ENCODE data around the gene FZD2. TPM values are rescaled to one million over a fixed set of nuclear protein-coding genes. Genes with fewer than 3 reads are reported as not detected.

FZD2 gene
- total RNA-seq, 1 donor from 2014 or later: 89.7 TPM

DNA sequence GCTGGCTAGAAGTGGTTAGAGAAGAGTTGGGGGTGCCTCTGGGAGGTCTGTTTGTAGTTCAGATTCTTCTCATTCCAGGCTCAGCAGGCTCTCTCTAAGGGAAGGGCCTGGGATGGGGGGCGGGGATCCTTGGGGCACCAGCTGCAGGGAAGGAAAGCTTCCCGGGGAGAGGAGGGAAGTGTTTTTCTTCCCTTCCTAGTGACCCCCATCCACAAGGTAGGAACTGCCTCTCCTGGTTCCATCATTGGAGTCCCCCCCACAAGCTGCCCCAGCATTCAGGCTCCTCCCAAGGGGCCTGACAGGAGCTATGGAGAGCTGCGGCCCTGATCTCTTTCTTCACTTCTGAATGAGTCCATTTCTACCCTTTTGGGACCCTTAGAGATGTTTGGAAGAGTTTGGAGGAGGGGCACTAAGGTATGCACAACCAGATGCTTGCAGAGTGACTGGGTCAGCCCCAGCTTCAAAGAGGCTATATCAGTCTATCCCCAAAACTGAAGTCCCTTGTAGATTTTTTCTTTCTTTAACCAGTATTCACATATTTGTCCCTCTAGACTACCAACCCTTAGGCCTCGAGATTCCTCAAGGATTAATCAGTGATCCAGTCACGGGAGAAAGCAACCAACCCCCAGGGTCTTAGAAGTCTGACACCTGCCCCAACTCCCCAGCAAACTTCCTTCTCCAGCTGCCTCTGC lies 13.9 kb upstream of the FZD2 start:
- peak overlapping the region; percentile 37 for H3K4me3 Mint-ChIP-seq (ENCODE audit: low read depth)
- no peak for DNase-seq (ENCODE audit: low spot score, unreplicated experiment)
- peak overlapping the region; percentile 98 for H3K27ac Mint-ChIP-seq
- no peak for TF ChIP-seq CTCF (IDR thresholded peaks at IDR 0.05; ENCODE audit: unreplicated experiment)
- H3K9me3 Mint-ChIP-seq (ENCODE audit: low read depth): no peaks in the 10 kb centered on the region
- H3K4me1 Mint-ChIP-seq (ENCODE audit: low read depth): peaks cover 35% of the 10 kb centered on the region
- H3K36me3 Mint-ChIP-seq (ENCODE audit: insufficient read depth): no peaks in the 10 kb centered on the region
- H3K27me3 Mint-ChIP-seq: peaks cover 8% of the 10 kb centered on the region

GRCh38 chr17:44543905-44544523 lies 13.3 kb upstream of the FZD2 start:
- Mint-ChIP-seq H3K4me1 (ENCODE audit: low read depth) (peaks cover 41% of the 10 kb centered on the region), H3K27ac (peak overlapping the region; percentile 98), H3K27me3 (peaks cover 8% of the 10 kb centered on the region), H3K9me3 (ENCODE audit: low read depth) (no peaks in the 10 kb centered on the region), H3K4me3 (ENCODE audit: low read depth) (no peak overlapping the region), H3K36me3 (ENCODE audit: insufficient read depth) (no peaks in the 10 kb centered on the region)
- no peak for TF ChIP-seq CTCF (IDR thresholded peaks at IDR 0.05; ENCODE audit: unreplicated experiment)
- no peak for DNase-seq (ENCODE audit: low spot score, unreplicated experiment)

GRCh38 chr17:44546671-44547606 lies 10.3 kb upstream of the FZD2 start:
- H3K27ac Mint-ChIP-seq: no peak overlapping the region
- DNase-seq (ENCODE audit: low spot score, unreplicated experiment): no peak
- H3K4me1 Mint-ChIP-seq (ENCODE audit: low read depth): peaks cover 51% of the 10 kb centered on the region
- H3K36me3 Mint-ChIP-seq (ENCODE audit: insufficient read depth): no peaks in the 10 kb centered on the region
- H3K4me3 Mint-ChIP-seq (ENCODE audit: low read depth): no peak overlapping the region
- no peaks in the 10 kb centered on the region for H3K27me3 Mint-ChIP-seq
- no peak for TF ChIP-seq CTCF (IDR thresholded peaks at IDR 0.05; ENCODE audit: unreplicated experiment)
- H3K9me3 Mint-ChIP-seq (ENCODE audit: low read depth): no peaks in the 10 kb centered on the region

DNA sequence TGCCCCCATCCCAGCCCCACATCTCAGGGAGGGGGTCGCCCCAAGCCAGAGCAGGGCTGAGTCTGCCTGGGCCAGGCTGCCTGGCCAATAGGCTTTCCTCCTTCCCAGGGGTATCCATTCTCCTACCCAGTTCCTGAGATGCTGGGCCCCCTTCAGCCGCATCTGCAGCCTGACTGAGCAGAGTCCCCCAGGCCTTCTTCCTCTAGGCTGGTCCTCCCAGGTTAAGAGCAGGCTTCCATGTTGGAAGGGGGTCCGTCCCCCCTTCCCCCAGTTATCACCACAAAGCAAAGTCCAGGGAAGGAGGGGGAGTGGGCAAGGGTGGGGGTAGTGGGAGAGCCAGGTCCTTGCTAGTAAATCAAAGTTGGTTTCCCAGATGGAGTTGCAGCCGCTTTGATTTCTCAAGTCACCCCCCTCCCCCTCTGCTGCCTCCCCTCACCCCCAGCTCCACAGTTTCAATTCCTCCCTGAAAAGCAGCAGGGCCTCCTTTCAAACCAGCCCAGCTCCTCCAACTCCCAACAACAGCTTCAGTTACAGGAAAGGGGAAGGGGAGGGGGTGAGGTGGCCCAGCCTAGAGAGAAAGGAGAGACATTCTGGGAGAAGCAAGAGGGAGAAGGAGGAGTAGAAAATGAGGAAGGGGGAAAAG lies 9.5 kb upstream of the FZD2 start:
- Mint-ChIP-seq H3K27ac (peak overlapping the region; percentile 67), H3K9me3 (ENCODE audit: low read depth) (no peaks in the 10 kb centered on the region), H3K27me3 (no peaks in the 10 kb centered on the region), H3K4me3 (ENCODE audit: low read depth) (no peak overlapping the region), H3K36me3 (ENCODE audit: insufficient read depth) (no peaks in the 10 kb centered on the region), H3K4me1 (ENCODE audit: low read depth) (peaks cover 53% of the 10 kb centered on the region)
- no peak for DNase-seq (ENCODE audit: low spot score, unreplicated experiment)
- TF ChIP-seq CTCF (IDR thresholded peaks at IDR 0.05; ENCODE audit: unreplicated experiment): no peak

Measured in progenitor cell of endocrine pancreas (in vitro differentiated cells).